HFFc6 (cell line): Measurements from ENCODE around the gene KMT2C. TPM values are rescaled to one million over a fixed set of nuclear protein-coding genes. Genes with fewer than 3 reads are reported as not detected.

Experiments
- DNase-seq: peaks from one replicate; pipeline ENCODE4 v3.0.0-alpha.2; 2018
- H3K27ac Mint-ChIP-seq: 2 replicates; pipeline ENCODE4 v1.8.0; 2020; ENCODE audit warnings: mild to moderate bottlenecking, mixed read lengths
- H3K27me3 Mint-ChIP-seq: 2 replicates; pipeline ENCODE4 v1.8.0; 2021; ENCODE audit warnings: mild to moderate bottlenecking, moderate library complexity, mixed read lengths; ENCODE audit not compliant: insufficient read depth
- H3K36me3 Mint-ChIP-seq: 2 replicates; pipeline ENCODE4 v1.8.0; 2021; ENCODE audit warnings: low read depth, mixed read lengths
- H3K4me1 Mint-ChIP-seq: 2 replicates; pipeline ENCODE4 v1.8.0; 2020; ENCODE audit warnings: low read depth, mixed read lengths
- H3K4me3 Mint-ChIP-seq: 2 replicates; pipeline ENCODE4 v1.8.0; 2020; ENCODE audit warnings: mild to moderate bottlenecking, moderate library complexity, mixed read lengths
- H3K9me3 Mint-ChIP-seq: 2 replicates; pipeline ENCODE4 v1.8.0; 2020; ENCODE audit warnings: mild to moderate bottlenecking, mixed read lengths
- CTCF ChIP-seq: fragments of 200-600 bp; sonication (generic); IDR thresholded peaks from 2 replicates; pipeline ENCODE4 v1.5.0; 2021; ENCODE audit warnings: antibody characterized with exemption, mild to moderate bottlenecking
- total RNA-seq, 6 experiments: library from RNA; stranded (reverse); fragmentation: NEBNext Ultra II Directional; extraction: Animal tissue kit (Norgen Biotek cat#: 25700); gene quantifications; 2 replicates in 1 of 6; 3 replicates in 5 of 6; pipeline ENCODE4 v1.2.3, GENCODE V29; 2021

Gene KMT2C
- total RNA-seq, 6 experiments from 2014 or later: 23.5 to 30.8 (median 26.0) TPM

- Mint-ChIP-seq H3K36me3 (peaks cover 45% of the 10 kb centered on the region), H3K27me3 (peaks cover 6% of the 10 kb centered on the region), H3K4me1 (peaks cover 12% of the 10 kb centered on the region), H3K9me3 (no peaks in the 10 kb centered on the region), H3K27ac (no peak overlapping the region), H3K4me3 (peak overlapping the region; percentile 15; the same call in 1 of the 2 replicates)
- DNase-seq: no peak
- no peak for TF ChIP-seq CTCF
Observed at GRCh38 chr7:152133804-152134203, 302.0 kb downstream of the KMT2C start.

GRCh38 chr7:152132812-152133211, 303.0 kb downstream of the KMT2C start:
- Mint-ChIP-seq H3K27me3 (peaks cover 2% of the 10 kb centered on the region), H3K9me3 (peaks cover 3% of the 10 kb centered on the region), H3K4me3 (no peak overlapping the region), H3K4me1 (peaks cover 12% of the 10 kb centered on the region), H3K36me3 (peaks cover 45% of the 10 kb centered on the region), H3K27ac (no peak overlapping the region)
- no peak for DNase-seq
- no peak for TF ChIP-seq CTCF

GRCh38 chr7:152131981-152132494, 303.8 kb downstream of the KMT2C start:
- Mint-ChIP-seq H3K4me3 (no peak overlapping the region; the same call in 1 of the 2 replicates), H3K27me3 (peaks cover 2% of the 10 kb centered on the region), H3K27ac (no peak overlapping the region), H3K9me3 (peaks cover 4% of the 10 kb centered on the region), H3K36me3 (peaks cover 46% of the 10 kb centered on the region), H3K4me1 (peaks cover 10% of the 10 kb centered on the region)
- no peak for DNase-seq
- TF ChIP-seq CTCF: no peak

- H3K4me1 Mint-ChIP-seq: no peaks in the 10 kb centered on the region
- DNase-seq: no peak
- peaks cover 4% of the 10 kb centered on the region for H3K9me3 Mint-ChIP-seq
- no peak overlapping the region for H3K27ac Mint-ChIP-seq
- peaks cover 2% of the 10 kb centered on the region for H3K27me3 Mint-ChIP-seq
- no peak overlapping the region for H3K4me3 Mint-ChIP-seq
- TF ChIP-seq CTCF: no peak
- peaks cover 47% of the 10 kb centered on the region for H3K36me3 Mint-ChIP-seq
Observed at GRCh38 chr7:152130658-152131590, 304.9 kb downstream of the KMT2C start.

- no peak overlapping the region for H3K27ac Mint-ChIP-seq
- no peak for TF ChIP-seq CTCF
- peaks cover 9% of the 10 kb centered on the region for H3K9me3 Mint-ChIP-seq
- no peaks in the 10 kb centered on the region for H3K4me1 Mint-ChIP-seq
- no peak for DNase-seq
- H3K27me3 Mint-ChIP-seq: peaks cover 2% of the 10 kb centered on the region
- H3K4me3 Mint-ChIP-seq: no peak overlapping the region
- H3K36me3 Mint-ChIP-seq: peaks cover 56% of the 10 kb centered on the region
Observed at GRCh38 chr7:152129682-152130081, 306.1 kb downstream of the KMT2C start.
